Muscle of arm (tissue), 12 donors: ENCODE results near the gene LMOD1. TPM values are rescaled to one million over a fixed set of nuclear protein-coding genes. Genes with fewer than 3 reads are reported as not detected.
"Not testable (repeated sequence)": the region's sequence is repeated elsewhere in the genome, so short reads cannot be mapped to it uniquely, and the experiment has no call there.

Source experiments
- DNase-seq: peaks from one replicate; pipeline ENCODE4 v3.0.0-alpha.2; 2013
- polyA plus RNA-seq, 12 donors: library from polyadenylated mRNA; unstranded; fragments of 120-200 nt; gene quantifications; one replicate each; pipeline ENCODE4 v1.2.1, GENCODE V29; 2013; ENCODE audit not compliant: insufficient read length in 12 of 12

The LMOD1 gene
- polyA plus RNA-seq, 12 donors, result 16.6 to 60.8 (median 31.7) TPM; not detected in 1

DNA sequence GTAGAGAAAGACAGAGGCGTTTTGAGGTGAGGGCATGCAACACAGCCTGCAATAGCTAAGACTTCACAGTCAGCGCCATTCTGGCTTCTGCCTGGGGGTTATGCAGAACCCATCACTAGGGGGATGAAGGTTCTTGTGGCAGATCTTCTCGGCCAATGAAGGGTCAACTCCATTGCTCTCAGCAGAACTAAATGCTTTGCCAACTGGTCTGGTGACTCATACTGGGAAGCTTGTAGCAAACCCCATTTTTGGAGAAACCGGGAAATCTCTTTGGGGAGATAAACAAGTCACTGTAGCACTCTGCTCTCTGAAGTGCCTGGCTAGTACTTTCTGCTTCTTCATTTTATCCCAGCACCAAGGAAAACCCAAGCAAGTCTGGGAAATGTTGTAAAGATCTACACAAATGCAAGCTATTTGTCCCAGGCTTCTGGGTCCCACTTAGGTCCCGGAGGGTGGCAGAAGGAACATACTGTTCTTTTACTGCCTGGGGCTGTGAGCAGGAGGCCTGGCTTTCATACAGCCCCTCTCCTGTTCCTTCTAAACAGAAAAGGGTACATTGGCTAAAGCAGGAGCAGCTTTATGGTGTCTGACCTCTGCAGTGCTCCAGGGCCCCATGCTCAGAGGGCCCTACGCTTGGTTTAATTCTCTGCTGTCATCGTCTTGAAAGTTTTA, 28.9 kb downstream of the LMOD1 start:
- DNase-seq, result no peak

DNA sequence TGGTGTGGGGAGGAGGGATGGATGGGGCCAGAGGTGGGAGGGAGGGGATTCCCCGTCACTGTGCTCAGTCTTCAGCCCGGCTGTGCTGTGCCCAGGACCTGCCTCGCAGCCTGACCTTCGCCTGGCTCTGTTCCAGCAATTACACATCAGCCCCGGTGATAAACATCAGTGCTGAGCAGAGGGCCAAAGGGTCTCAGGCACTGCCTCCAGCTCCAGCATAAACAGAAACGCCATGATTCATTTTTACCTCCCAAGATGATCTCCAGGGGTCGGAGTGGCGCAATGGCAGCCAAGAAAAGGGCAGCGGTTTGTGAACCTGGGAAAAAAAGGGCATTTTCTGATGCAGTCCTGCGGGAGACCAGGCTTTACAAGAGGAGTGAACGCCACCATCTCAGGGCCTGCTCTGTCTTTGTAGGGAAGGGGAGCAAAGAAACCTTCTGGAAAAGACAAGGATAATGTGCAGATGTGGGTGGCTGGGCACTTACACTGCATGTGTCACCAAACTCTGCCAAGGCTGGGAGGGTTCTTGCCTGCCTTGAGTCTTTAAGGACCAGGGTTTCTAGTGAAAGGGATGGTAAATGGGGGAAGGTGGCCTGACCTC, 29.6 kb downstream of the LMOD1 start:
- no peak for DNase-seq

DNA sequence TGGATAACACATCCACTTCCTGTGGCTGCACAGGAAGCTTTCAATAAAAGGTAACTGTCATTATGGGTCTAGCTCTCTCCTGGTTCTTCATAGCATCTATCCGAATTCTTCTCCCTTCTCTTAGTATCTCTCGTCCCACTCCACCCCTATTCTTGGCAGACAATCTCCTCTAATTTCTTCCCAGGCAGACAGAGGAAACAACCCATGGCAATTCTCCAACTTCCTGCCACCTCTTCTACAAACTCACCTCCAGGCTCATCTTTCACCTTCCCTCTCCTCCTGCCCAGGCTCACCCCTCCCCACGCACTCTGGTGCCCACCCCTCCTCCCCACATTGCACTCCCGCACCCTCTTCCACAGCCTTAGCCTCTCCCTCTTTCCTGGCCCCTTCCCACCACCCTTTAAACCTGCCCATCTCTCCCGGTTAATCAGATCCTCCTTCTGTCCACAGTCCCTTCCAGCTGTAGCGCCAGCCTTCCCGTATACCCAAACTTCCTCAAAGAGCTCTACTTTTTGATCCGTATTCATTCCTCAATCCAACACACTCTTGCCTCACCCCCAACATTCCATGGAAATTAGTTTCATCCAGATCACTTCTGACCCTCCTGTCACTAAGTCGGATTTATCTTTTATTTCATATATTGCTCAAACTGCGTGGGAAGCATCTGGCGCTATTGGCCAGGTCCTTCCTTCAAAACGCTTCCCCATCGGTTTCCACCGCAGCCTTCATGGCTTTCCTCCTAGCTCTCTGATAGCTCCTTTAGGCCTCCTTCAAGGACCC, 31.7 kb downstream of the LMOD1 start:
- no peak for DNase-seq

DNA sequence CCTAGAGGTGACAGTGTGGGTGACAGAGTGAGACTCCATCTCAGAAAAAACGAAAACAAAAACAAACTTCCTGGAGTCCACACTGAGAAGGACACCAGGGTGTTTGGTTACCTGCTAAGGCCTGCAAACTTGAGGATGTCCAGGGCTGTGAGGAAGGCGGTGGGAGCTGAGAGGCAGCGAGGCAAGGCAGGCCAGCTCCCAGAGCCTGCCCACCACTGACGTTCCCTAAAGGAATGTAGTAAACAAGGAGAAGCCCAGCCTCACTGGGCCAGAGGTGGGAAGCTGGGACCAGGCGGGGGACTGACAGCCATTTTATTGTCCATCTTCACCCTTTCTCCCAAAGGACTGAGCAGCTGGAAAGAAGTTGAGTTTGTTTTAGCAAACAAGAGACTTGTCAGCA, 33.5 kb downstream of the LMOD1 start:
- no peak for DNase-seq

DNA sequence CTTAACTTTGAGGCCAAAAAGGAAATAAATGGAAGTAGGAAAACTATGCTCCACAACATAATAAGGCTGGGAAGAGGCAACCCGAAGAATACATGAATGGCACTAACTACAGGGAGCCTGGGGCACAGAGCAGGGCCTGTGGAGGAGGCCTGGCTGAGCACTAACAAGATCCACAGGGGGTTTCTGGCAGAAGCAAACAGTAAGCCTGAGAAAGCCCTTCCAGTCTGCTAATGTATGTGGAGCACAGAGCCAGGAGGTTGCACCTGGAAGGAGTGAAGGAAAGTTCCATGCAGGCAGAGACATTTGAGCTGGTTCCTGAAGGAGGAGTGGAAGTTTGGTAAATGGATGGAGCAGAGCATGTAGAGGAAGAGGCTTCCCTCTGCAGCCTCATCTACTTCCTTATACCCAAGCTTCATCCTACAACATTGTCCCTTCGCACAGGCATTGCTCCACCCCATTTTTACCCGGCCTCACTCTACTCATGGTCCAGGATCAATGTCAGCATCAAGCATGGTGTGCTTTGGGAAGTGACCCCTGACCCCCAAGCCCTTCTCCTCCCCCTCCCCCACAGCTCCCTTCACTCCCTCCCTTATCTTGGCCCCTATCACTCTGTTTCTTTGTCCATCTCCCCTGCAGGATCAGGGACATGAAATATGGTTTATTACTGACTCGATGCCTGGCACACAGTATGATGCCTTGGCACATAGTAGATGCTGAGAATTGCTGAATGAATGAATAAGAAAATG, 34.3 kb downstream of the LMOD1 start:
- no peak for DNase-seq

DNA sequence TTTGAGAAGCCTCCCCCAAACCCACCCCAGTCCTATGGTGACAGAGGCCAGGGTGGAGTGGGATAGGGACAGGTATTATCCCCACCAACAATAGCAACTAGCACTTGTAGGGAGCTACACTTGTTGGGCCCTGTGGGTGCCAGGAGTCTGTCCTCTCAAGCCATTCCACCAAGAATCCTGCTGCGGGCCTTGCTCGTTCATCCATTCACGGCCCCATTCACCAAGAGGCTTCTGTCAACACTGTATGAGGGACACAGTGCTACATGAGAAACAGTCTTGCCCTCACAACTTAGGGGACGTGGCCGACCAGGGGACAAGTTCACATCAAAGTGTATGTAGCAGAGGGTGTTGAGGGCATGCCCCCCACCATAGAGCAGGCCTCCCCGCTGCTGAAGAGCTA, 38.7 kb downstream of the LMOD1 start:
- DNase-seq, result no peak

DNA sequence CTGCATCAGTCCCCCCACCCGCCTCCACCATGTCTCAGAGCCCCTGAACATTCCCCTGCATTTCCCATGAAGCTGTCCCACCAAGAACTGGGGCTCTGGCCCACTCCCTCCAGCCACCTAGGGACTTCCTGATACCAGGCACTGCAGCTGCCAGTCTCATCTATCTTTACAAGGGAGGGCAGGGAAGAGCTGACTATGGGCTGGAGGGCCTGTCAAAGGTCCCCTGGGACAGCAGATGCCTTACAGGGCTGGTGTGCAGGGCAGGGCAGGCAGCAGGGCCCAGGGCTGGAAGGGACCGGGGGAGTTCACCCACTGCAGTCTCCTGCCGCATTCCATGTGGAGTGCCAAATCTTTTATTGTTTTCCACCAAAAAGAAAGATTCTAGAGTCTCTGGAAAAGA, 40.0 kb downstream of the LMOD1 start:
- DNase-seq, result no peak

DNA sequence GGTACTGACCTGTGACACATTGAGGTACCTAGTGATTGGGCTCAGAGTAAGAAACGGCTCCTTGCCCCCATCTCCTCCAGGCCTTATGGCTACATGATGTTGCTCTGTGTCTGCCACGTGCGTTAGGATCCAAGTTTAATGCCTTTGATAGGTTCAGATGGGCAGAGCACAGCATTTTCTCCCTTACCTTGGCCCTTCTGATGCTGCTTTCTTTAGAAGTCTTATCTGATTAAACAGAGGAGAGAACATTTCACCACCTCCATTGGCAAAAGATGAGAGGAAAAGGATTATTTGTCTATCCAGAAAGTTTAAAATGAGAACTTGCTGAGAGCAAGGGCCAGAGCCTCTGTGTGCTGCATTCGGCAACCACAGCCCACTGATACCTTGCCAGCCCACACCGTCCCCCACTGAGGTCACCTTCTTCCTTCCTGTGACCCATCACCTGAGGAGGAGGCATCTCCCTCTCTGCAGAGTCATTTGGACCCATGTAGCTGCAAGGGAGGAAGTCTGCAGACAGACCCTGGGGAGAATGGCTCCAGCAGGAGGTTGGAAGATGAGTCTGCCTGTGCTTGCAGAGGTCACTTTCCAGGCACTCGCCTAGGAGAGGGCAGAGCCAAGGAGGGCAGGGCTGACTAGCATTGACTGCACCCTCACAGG, 41.0 kb downstream of the LMOD1 start:
- no peak for DNase-seq

DNA sequence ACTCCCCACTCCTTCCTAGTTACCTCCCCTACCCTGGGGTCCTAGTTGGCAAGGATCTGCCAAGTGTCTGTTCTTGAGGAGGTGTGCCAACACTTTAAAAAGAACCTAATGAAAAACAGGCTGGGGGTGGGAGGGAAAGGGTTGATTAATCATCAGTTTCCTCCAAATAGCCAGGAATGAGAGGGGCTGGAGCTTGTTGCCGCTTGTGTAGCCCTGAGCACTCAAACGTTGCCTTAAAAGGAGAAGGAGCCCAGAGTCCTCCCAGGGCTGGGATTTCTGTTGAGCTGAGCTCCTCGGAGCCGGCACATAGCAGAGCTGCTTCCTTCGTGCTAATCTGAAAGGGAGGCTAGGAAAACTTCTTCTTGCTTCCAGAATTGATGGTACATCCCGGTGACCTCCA, 41.8 kb downstream of the LMOD1 start:
- no peak for DNase-seq

DNA sequence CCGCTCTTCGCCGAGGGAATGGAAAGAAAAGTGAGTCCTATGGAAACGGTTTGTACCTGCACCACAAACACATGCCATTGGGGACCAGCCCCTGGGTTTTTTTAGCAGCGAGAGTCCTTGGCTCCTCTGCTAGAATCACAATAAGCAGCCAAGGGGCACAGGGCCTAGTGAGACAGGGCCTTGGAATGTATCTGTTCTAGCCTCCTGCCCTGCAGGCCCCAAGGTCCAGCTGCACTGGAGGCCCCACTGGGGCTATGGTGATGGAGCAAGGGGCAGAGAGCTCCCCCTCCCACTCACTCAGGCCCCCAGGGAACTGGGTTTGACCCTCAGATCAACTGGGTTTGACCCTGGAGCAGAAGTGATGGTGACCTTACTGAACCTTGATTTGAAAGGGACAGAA, 43.2 kb downstream of the LMOD1 start:
- DNase-seq, result no peak

DNA sequence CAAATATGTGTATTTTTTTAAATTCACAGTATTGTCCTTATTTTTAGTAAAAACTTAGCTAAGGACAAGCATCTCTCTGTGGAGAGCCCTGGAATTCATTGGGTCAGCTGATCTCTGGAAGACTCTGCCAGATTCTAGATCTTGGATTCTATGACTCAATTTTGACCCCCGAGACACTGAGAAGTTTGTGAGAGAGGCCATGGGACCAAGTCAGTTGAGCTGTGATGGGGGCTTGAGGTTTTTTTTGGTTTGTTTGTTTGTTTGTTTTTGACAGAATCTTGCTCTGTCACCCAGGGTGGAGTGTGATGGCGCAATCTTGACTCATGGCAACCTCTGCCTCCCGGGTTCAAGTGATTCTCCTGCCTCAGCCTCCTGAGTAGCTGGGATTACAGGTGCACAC, 44.1 kb downstream of the LMOD1 start:
- DNase-seq, result no peak

DNA sequence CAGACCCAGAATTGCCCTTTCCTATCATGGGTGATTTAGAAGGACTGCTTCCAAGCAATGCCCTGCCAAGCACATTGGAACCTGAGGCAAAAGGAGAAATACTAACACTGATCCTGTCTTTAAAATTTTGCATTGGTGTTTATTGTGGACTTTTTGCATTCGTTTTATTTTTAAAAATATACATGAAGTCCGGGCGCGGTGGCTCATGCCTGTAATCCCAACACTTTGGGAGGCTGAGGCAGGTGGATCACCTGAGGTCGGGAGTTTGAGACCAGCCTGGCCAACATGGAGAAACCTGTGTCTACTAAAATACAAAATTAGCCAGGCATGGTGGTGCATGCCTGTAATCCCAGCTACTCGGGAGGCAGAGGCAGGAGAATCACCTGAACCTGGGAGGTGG, 45.3 kb downstream of the LMOD1 start:
- DNase-seq, result not testable (repeated sequence)

DNA sequence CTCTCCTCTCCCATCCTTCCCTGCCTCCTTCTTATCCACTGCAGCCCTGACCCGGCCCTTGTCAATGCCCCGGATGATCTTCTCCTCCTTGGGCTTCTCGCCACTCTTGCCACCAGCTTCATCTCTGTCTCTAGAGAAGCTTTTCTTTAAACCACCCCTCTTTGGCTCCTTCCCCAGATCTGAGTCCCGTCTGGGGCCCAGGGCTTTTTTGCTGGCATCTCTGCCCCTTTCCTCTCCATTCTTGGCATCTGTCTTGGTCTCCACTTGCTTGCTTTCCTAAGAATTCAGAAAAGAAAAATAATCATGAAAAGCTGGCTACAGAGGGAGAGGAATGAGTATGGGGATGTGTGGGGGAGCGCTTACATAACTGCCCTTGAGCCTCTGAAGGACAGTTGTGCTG, 45.9 kb downstream of the LMOD1 start:
- DNase-seq, result no peak

DNA sequence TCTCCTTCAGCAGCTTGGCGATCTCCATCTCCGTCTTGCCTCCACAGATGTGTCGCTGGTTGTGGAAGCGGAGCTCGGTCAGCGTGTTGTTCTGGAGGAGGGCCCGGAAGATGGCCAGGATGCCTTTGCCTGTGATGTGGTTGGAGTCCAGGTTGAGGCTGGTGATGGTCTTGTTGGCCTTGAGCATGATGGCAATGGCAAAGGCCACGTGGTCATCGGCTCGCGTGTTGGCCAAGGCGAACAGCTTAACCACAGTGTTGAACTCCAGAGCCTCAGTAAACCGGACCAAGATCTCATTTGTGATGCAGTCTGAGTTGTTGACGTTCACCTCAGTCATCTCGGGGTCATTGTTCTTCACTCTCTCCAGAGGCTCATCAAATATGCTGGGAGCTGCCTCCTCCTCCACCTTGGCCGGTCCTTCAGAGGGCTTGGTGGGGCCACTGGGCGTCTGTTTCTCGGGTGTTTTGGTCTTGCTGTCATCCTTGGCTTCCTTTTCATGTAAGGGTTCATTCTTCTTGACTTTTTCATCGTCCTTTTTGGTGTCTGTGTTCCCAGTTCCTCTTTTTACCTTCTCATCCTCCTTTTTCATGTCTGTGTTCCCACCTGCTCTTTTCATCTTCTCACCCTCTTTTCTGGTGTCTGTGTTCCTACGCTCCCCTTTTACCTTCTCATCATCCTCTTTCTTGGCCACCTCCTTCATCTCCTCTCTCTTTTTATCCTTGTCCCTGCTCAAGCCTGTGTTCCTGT, 46.5 kb downstream of the LMOD1 start:
- no peak for DNase-seq

DNA sequence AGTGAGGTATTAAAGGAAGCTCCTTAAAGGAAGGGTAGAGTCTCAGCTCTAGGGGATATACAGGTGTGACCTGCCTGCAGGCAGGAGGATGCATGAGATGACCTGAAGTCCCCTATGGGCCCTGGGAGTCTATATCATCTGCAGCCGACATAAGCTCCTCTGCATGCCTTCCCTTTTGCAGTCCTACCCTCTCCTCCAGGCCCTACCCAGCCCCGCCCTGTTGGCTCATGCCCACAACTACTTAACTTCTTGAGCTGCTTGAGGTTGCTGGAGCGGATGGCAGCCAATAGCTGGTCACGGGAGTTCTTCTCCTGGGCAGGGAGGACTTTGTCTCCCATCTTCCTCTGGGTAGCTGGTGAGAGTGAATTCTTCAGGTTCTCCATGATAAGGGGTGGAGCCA, 47.4 kb downstream of the LMOD1 start:
- no peak for DNase-seq

DNA sequence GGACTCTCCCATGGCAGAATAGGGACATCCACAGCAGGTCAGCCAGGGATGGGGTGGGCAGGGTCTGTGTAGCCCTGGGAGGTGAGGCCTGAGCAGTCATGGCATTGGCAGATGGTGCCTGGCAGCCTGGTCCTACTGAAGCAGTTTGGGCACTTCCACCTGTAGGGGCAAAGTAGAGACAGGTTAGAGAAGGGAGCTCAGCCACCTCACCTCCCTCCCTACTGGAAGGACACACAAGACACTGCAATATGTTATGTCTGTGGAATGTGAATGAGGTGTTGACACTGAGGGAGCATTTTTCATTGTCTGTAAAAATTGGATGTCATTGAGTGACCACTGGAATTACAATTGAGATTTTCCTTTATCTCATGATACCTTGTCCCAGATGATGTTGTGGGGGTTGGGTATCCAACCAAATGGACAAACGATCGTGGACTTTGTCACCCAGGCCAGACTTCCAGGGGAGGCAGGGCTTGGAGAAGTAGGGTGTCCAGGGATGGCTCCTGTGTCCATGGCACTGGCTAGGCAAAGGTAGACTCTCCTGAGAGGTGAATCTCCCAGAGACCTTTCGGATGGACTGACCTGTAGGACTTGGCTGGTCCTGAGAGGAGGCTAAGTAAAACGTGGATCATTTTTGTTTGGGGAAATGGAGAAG, 48.0 kb downstream of the LMOD1 start:
- no peak for DNase-seq

DNA sequence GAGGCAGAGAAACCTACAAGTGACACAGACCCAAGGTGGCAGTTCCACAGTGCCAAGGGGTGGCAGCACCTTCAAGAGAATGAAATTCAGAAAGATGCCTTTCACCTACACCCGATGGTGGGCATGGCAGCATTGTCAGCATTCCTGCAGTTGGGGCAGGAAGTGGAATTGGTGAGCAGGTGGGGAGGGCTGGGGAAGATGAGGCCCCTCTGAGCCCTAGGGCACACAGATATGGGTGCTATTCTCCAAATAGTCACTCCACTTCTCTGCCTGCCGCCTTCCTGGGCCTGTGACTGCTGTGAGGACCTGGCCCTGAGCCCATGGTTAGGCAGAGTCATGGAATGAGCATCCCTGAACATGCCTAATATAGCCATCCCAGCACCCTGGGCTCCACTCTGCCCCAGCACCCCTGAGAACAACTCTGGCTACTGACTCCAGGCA, 49.4 kb downstream of the LMOD1 start:
- no peak for DNase-seq

DNA sequence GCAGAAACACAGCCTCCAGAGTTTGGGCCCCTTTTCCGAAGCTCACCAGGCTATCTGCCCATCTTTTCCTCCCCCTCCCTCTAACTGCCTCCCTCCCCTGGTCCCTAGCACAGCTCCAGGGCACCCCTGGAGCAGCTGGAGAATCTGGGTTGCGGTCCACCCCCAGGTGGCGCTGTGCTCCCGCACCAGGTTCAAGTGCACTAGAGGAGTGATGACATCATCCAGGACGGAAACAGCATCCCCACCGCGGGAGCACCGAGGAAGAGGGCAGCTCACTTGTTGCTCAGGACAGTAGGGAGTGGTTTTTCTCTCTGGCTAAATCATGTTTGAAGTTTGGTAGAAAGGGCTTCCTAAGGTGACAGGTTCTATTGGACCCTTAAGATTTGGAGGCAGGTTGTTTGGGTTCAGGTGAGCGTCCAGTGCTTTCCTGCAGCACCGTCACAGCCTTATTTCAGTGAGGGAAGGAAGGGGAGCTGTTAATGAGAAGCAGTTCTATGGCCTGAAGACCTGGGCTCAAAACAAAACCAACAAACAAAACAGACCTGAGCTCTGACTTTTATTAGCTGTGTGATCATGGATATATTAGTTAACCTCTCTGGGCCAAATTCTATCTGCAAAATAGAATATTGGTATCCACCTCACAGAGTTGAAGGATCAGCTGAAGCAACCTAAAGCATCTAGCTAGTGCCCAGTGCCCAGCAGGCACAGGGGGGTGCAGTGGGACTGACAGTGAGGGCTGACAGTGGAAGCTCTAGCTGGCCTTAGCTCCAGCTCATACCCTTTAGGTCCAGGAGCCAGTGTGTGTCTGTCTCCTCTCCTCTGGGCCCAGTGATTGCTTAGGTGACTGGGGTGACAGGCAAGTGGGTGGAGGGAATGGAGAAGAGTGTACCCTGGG, 50.2 kb downstream of the LMOD1 start:
- peak; percentile 87 for DNase-seq

DNA sequence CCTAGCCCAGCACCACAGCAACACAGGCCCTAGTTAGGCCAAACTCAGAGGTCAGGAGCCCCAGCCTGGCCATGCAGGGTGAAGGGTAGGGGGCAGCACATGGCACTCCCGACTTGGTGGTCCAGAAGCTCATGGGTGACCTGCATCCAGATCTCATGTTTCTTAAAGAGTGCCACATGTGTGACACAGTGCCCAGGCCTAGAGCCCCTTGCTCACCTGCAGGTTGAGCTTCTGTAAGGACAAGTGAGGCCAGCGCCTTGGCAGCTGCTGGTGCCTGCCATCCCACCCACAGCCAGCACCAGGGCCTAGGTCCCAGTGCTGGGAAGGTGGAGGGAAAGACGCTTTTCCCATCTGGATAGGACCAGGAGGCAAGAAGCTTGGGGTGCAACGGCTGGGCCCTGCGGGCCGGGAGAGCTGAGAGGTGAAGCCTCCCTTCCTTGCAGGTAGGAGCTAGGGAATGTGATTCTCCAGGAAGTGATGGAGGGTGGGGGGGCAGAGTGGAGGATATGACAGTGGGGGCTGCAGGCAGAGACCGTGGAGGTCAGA, 51.2 kb downstream of the LMOD1 start:
- DNase-seq, result no peak
